D721Med (cell line): ENCODE measurements around the gene ICAM3.

Source experiments
- DNase-seq: peaks from one replicate; pipeline ENCODE4 v3.0.0; 2011; ENCODE audit warnings: low spot score; ENCODE audit not compliant: insufficient read length
- FAIRE-seq: peaks from 2 replicates; lab custom pipeline; 2011; peaks lifted over from hg19 to GRCh38; lab: Jason Lieb, UNC
- CTCF ChIP-seq: IDR thresholded peaks from 2 replicates; pipeline ENCODE4 v1.5.1; 2012; ENCODE audit warnings: mild to moderate bottlenecking, control low read depth; ENCODE audit not compliant: insufficient read depth; ENCODE audit errors: missing control alignments

Gene ICAM3

GRCh38 chr19:10292206-10292788 is 47.1 kb downstream of the ICAM3 start:
- FAIRE-seq (no peak), DNase-seq (peak; percentile 90)
- no peak for TF ChIP-seq CTCF

DNA sequence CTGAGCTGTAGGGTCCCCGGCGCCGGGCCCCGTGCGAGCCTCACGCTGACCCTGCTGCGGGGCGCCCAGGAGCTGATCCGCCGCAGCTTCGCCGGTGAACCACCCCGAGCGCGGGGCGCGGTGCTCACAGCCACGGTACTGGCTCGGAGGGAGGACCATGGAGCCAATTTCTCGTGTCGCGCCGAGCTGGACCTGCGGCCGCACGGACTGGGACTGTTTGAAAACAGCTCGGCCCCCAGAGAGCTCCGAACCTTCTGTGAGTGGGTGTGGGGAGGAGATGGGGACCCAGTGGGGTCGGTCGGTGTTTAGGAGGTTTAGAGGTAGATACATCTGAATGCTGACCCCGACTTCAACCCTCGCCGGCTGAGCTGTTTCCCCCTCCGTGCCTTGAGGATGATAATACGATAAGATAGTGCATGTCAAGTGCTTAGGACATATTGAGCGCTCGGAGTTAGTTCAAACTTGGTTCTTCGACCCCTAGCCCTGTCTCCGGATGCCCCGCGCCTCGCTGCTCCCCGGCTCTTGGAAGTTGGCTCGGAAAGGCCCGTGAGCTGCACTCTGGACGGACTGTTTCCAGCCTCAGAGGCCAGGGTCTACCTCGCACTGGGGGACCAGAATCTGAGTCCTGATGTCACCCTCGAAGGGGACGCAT is 47.7 kb downstream of the ICAM3 start:
- FAIRE-seq (no peak), DNase-seq (no peak)
- no peak for TF ChIP-seq CTCF

- TF ChIP-seq CTCF: no peak
- peak; percentile 69 for DNase-seq
- FAIRE-seq: no peak
Observed at GRCh38 chr19:10290876-10291553, 48.4 kb downstream of the ICAM3 start.

GRCh38 chr19:10290357-10290875 is 49.0 kb downstream of the ICAM3 start:
- no peak for FAIRE-seq
- no peak for DNase-seq

DNA sequence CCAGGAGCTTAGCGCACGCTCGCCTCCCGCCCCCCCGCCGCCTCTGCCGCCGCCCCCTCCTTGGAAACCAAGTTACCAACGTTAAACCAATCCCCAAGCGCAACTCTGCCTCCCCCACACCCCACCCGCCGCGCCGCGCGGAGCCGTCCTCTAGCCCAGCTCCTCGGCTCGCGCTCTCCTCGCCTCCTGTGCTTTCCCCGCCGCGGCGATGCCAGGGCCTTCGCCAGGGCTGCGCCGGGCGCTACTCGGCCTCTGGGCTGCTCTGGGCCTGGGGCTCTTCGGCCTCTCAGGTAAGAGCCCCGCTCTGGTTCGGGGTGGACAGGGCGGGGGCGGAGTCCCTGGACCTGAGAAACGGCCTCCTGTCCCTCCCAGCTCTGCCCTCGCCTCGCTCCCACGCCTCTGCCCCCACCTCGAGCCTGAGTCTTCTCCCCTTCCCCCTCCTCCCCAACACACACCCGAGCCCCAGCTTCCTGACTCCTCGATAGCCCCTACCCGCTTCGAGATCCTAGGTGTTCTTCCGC is 49.5 kb downstream of the ICAM3 start, which contains the start of gene ICAM5:
TSS of gene ICAM5 (plus strand) at position 117 of the 521 bp plus-strand sequence. CDS start at position 209, 92 bp downstream.
- TF ChIP-seq CTCF: no peak
- FAIRE-seq (no peak), DNase-seq (no peak)

More at GRCh38 chr19:10290357-10290875, 49.0 kb downstream of the ICAM3 start:
- TF ChIP-seq CTCF: no peak

- DNase-seq (peak; percentile 55), FAIRE-seq (no peak)
- TF ChIP-seq CTCF: no peak
Observed at GRCh38 chr19:10289167-10289835, 50.1 kb downstream of the ICAM3 start.
